ENCODE data around the gene LTBP1.
"Not testable (repeated sequence)": the region's sequence is repeated elsewhere in the genome, so short reads cannot be mapped to it uniquely, and the experiment has no call there.

The LTBP1 gene

DNA sequence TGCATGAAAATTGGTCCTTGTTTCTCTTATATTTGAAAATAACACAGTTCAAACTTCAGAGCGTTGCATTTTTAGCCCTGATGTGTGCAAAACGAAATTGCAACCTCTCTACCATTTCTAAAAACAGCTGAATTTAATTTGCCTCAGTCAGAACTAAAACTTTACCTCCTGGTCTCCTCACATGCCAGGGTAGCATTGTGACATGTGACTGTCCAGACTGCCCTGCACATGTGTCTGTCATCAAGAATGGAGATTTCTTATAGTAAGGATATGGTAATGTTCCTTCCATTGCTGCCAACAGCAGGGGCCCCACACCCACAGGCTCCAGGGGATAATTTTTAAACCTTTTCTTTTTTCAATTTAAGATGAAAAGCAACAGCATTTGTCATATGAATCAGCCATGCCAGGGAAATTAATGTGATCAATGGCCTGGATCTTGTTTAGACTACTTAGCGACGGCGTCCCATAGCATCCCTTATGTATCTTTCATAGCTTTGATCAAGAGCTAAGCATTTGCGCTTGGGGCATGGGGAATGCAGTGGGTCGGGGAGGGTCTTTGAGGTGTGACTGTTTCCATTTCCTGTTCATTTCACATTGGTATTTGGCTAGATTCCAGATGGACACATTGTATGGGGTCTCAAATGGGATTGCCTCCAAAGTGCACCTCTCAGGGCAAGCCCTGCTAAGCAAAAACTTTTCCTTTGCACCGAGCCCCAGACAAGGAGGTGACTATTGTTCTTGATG, 437.3 kb downstream of the LTBP1 start:
- DNase-seq (ENCODE audit: low read depth), result no peak

GRCh38 chr2:33384599-33384961, 437.8 kb downstream of the LTBP1 start:
- DNase-seq (ENCODE audit: low read depth), result no peak

- no peak for DNase-seq (ENCODE audit: low read depth)
Observed at GRCh38 chr2:33388996-33389395, 442.2 kb downstream of the LTBP1 start.

DNA sequence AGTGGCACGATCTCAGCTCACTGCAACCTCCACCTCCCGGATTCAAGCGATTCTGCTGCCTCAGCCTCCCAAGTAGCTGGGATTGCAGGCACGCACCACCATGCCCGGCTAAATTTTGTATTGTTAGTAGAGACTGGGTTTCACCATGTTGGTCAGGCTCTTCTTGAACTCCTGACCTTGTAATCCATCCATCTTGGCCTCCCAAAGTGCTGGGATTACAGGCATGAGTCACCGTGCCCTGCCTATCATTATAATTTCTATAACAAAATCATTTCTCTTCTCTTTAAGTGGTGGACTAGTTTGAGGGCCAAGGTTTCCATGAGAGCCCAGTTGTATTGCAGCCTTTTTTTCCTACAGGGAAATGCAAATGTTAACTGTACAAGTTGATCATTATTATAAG, 442.9 kb downstream of the LTBP1 start:
- not testable (repeated sequence) for DNase-seq (ENCODE audit: low read depth)

- no peak for DNase-seq (ENCODE audit: low read depth)
Observed at GRCh38 chr2:33391529-33392255, 444.9 kb downstream of the LTBP1 start.

DNA sequence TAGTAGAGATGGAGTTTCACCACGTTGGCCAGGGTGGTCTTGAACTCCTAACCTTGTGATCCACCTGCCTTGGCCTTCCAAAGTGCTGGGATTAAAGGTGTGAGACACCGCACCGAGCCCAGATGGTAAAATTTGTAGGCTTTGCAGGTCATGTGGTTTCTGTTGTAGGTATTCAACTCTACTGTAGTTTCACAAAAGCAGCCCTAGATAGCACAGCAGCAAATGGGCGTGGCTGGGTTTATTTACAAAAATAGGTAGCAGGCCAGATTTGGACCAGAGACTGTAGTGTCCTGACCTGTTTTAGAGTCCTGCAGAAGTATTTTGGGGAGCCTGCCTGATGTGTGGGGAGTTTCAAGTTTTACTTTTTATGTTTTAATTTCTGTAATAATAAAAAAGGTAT, 445.6 kb downstream of the LTBP1 start:
- DNase-seq (ENCODE audit: low read depth), result no peak

GRCh38 chr2:33395034-33395433, 448.3 kb downstream of the LTBP1 start:
- no peak for DNase-seq (ENCODE audit: low read depth)

GRCh38 chr2:33395655-33396249, 449.0 kb downstream of the LTBP1 start:
- DNase-seq (ENCODE audit: low read depth), result no peak

GRCh38 chr2:33404321-33404720, 457.6 kb downstream of the LTBP1 start:
- DNase-seq (ENCODE audit: low read depth), result no peak

DNA sequence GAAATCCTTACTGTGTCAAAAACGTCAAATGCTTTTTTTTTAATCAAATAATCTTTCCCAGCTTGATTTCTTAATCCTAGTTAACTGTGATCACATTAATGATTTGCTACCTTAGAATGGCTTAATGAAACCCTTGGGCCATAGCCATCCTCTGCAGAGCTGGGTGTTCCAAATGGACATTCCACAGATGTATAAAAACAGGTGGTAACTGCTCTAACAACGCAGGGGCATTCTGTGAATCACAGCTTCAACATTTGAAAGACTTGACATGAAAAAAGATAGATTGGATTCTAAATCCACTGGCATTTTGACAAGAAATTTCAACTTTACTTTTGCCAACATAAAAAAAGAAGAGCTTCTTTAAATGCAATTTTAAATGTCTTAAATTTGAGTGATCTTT, 459.9 kb downstream of the LTBP1 start:
- DNase-seq (ENCODE audit: low read depth), result no peak

DNA sequence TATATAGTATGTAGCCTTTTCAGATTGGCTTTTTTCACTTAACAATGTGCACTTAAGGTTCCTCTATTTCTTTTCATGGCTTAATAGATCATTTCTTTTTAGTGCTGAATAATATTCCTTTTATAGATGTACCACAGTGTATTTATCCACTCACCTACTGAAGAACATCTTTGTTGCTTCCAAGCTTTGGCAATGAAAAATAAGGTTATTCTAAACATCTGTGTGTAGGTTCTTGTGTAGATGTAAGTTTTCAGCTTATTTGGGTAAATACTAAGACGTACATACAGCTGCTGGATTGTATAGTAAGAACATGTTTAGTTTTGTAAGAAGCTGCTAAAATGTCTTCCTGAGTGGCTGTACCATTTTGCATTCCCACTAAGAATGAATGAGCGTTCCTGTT, 461.4 kb downstream of the LTBP1 start:
- DNase-seq (ENCODE audit: low read depth), result no peak

DNA sequence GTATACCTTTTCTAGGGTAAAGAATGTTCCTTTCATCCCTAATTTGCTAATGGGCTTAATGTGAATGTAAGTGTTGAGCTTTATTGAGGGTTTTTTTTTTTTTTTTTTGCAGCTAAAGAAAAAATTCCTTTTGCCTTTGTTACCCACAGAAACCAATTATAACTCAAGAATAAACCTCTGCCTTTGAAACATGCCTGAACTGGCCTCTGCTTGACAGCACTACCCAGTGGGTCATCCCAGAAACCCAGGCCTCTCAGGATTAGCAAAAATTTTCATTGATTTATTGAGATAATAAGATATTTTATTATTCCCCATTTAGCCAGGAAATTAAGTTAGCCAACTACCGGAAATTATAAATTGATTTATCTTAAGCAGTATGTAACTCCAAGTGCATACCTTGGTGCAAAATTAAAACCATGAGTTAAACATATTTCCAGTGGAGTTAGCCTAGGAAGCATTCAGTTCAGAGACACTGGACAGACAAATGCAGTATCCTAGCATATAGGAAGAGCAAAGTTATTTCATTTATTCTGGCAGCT, 462.7 kb downstream of the LTBP1 start:
- DNase-seq (ENCODE audit: low read depth), result no peak

GRCh38 chr2:33411765-33412164, 465.0 kb downstream of the LTBP1 start:
- DNase-seq (ENCODE audit: low read depth), result no peak

- no peak for DNase-seq (ENCODE audit: low read depth)
Observed at GRCh38 chr2:33412920-33413319, 466.2 kb downstream of the LTBP1 start.

DNA sequence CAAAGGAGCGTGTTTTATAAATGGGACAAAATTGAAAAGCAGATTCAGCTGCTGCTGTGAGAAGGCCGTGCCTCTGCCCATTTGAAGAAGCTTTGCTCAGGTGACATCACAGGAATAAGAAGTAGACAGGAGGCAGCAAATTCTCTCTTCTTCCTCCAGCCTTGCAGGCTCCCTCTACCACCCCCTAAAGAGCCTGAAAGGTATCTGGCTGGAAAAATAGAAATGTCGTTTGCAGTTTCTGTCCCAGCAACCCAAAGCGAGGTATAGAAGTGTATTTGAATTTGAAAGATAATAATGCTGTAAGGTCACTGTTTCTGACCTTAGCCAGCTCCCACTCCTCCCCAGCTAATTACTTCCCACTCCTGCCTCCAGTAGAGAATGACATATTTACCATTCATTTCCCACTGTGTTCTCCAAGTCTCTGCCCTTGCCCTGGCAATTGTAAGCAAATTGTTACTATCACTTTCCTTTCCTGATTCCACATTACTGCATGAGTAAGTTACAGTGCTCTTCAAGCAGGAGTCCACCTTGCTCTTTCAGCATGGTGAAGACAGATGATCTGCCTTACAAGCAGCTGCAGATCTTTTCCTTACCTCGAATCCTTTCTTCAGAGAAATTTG, 472.9 kb downstream of the LTBP1 start:
- DNase-seq (ENCODE audit: low read depth), result no peak

DNA sequence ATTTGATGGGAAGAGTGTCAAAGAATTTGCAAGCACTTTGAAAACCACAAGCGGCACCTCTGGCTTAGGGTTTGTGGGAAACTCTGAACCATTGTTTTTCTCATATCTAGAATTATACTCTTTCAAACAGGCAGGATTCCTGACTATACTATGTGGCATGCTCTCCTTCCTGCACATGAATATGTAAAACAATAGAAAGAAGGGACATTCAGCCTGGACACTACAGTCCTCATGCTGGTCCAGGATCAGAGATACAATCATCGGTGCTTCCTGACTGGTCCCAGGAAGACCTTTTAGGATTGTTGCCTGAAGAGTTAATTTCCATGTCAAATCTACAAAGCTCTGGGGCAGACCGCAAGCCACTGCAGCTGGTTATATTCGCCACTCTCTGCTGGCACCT, 474.0 kb downstream of the LTBP1 start:
- DNase-seq (ENCODE audit: low read depth), result no peak

GRCh38 chr2:33421820-33422219, 475.1 kb downstream of the LTBP1 start:
- DNase-seq (ENCODE audit: low read depth), result no peak

GRCh38 chr2:33425161-33425560, 478.4 kb downstream of the LTBP1 start:
- no peak for DNase-seq (ENCODE audit: low read depth)

DNA sequence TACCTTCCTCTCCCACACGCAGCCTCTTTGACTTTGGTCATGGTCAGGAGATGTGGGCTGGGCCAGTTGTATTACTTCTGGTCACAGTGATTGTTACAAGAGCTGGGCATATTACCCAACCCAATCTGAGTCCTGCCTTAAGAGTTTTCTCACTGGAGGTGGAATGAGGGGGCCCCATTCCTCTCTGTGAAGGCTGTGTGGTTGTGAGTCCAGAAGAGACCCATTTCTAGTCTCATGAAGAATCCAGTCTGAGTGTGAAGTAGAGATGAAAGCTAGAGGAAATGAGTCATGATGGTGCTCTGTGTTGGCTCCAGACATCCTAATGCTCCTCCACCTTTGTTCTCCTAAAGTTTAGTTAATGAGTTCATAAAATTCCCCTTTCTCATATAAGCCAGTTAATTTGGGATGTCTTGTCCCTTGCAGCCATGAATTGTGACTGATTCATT, 478.9 kb downstream of the LTBP1 start:
- no peak for DNase-seq (ENCODE audit: low read depth)

GRCh38 chr2:33426666-33427231, 480.0 kb downstream of the LTBP1 start:
- no peak for DNase-seq (ENCODE audit: low read depth)

DNA sequence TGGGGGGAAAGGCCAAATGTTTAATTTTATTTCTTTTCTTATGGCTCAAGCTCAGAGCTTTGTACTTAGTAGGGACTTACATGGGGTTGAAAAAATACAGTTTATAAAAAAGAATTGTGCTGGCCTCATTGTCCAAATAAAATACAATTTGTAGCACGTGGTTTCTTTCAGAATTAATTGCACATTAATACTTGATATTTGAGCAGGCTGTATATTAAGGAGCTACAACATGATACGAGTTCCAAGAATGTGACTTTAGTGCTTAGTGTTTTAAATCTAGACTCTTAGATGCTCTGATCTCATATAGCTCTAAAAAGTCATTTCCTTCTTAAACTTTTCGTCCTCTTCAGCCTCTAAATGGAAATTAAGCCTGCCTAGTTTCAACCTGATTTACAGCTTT, 483.3 kb downstream of the LTBP1 start:
- DNase-seq (ENCODE audit: low read depth), result no peak

GRCh38 chr2:33430856-33431255, 484.1 kb downstream of the LTBP1 start:
- no peak for DNase-seq (ENCODE audit: low read depth)
